SU-DHL-6 (cell line): ENCODE measurements around the gene NLRP1.

Experiments used
- H2AFZ ChIP-seq: fragments of 200-600 bp; sonication (generic); 2 replicates; pipeline ENCODE4 v1.6.1; 2014; ENCODE audit warnings: low read depth, mild to moderate bottlenecking, moderate library complexity, mixed read lengths, antibody characterized with exemption, low read length; ENCODE audit not compliant: severe bottlenecking
- H3F3A ChIP-seq: fragments of 200-600 bp; shearing (Covaris generic); 2 replicates; pipeline ENCODE4 v1.6.0; 2016; ENCODE audit warnings: antibody characterized with exemption, mild to moderate bottlenecking; ENCODE audit not compliant: insufficient read depth
- H3K27ac ChIP-seq: fragments of 200-600 bp; sonication (generic); 2 replicates; pipeline ENCODE4 v1.5.1; 2016; ENCODE audit warnings: low read depth, mild to moderate bottlenecking, low read length, moderate library complexity, mixed read lengths
- H3K27me3 ChIP-seq: fragments of 200-600 bp; sonication (generic), shearing (Covaris generic); 2 replicates; pipeline ENCODE4 v1.6.0; 2014; ENCODE audit warnings: mild to moderate bottlenecking, low read length
- H3K36me3 ChIP-seq: fragments of 200-600 bp; sonication (generic); 2 replicates; pipeline ENCODE4 v1.6.1; 2014; ENCODE audit warnings: mild to moderate bottlenecking, low read length, mixed read lengths
- H3K4me2 ChIP-seq: fragments of 300-600, 200-600 bp; shearing (Covaris generic), sonication (generic); 2 replicates; pipeline ENCODE4 v1.6.0; 2014; ENCODE audit warnings: low read length, low read depth, mild to moderate bottlenecking; ENCODE audit not compliant: poor library complexity, severe bottlenecking
- H3K4me3 ChIP-seq: fragments of 200-600 bp; sonication (generic); 2 replicates; pipeline ENCODE4 v1.5.1; 2014; ENCODE audit warnings: antibody characterized with exemption, low read length, mild to moderate bottlenecking, mixed read lengths; ENCODE audit not compliant: insufficient read depth, poor library complexity, severe bottlenecking
- H3K79me2 ChIP-seq: fragments of 200-600 bp; sonication (generic); 2 replicates; pipeline ENCODE4 v1.6.1; 2014; ENCODE audit warnings: mild to moderate bottlenecking, low read length, moderate library complexity; ENCODE audit not compliant: insufficient read depth
- H3K9ac ChIP-seq: fragments of 200-600 bp; sonication (generic); 2 replicates; pipeline ENCODE4 v1.7.0; 2014; ENCODE audit warnings: mild to moderate bottlenecking, low read length
- H3K9me2 ChIP-seq: fragments of 200-600 bp; sonication (generic); replicated peaks from 2 replicates; pipeline ENCODE4 v1.6.1; 2014; ENCODE audit warnings: low read length; ENCODE audit not compliant: insufficient read depth
- H3K9me3 ChIP-seq: fragments of 200-600 bp; sonication (generic); 2 replicates; pipeline ENCODE4 v1.6.1; 2014; ENCODE audit warnings: low read length, mixed read lengths; ENCODE audit not compliant: insufficient read depth
- H4K20me1 ChIP-seq: fragments of 200-600 bp; sonication (generic); 2 replicates; pipeline ENCODE4 v1.6.1; 2014; ENCODE audit warnings: low read depth, mild to moderate bottlenecking, antibody characterized with exemption, low read length, moderate library complexity, mixed read lengths
- CTCF ChIP-seq: fragments of 200-600 bp; sonication (generic); IDR thresholded peaks from one replicate; pipeline ENCODE4 v1.5.1; 2017; ENCODE audit warnings: antibody characterized with exemption, mild to moderate bottlenecking, low read length, moderate library complexity; ENCODE audit not compliant: insufficient read depth, poor library complexity, severe bottlenecking
- EZH2phosphoT487 ChIP-seq: fragments of 200-600 bp; sonication (generic), shearing (Covaris generic); conservative IDR thresholded peaks from 2 replicates; pipeline ENCODE4 v1.6.1; 2018; ENCODE audit warnings: mild to moderate bottlenecking, antibody characterized with exemption, low read length, moderate library complexity, mixed read lengths

NLRP1 gene

GRCh38 chr17:5508810-5509209, 75.5 kb downstream of the NLRP1 start:
- Histone ChIP-seq H4K20me1 (no peaks in the 10 kb centered on the region), H3K36me3 (no peaks in the 10 kb centered on the region), H2AFZ (no peak overlapping the region), H3K4me2 (no peak overlapping the region), H3K27ac (no peak overlapping the region), H3K9me2 (no peaks in the 10 kb centered on the region), H3F3A (no peaks in the 10 kb centered on the region), H3K4me3 (no peak overlapping the region), H3K9me3 (no peaks in the 10 kb centered on the region), H3K79me2 (no peaks in the 10 kb centered on the region), H3K9ac (no peak overlapping the region), H3K27me3 (no peaks in the 10 kb centered on the region)
- no peak for TF ChIP-seq CTCF
- TF ChIP-seq EZH2phosphoT487, result no peak

- Histone ChIP-seq H3F3A (0 out of 2 replicates have a peak, but pooled peaks cover 1% of the 10 kb centered on the region), H3K9ac (no peak overlapping the region), H3K4me2 (no peak overlapping the region), H3K27ac (no peak overlapping the region), H3K4me3 (no peak overlapping the region), H3K9me3 (no peaks in the 10 kb centered on the region), H3K79me2 (no peaks in the 10 kb centered on the region), H3K27me3 (no peaks in the 10 kb centered on the region), H2AFZ (no peak overlapping the region), H3K9me2 (no peaks in the 10 kb centered on the region), H4K20me1 (no peaks in the 10 kb centered on the region), H3K36me3 (no peaks in the 10 kb centered on the region)
- no peak for TF ChIP-seq CTCF
Observed at GRCh38 chr17:5506307-5506706, 78.0 kb downstream of the NLRP1 start.

GRCh38 chr17:5502552-5502951, 81.8 kb downstream of the NLRP1 start:
- Histone ChIP-seq H4K20me1 (no peaks in the 10 kb centered on the region), H3K9me3 (no peaks in the 10 kb centered on the region), H3K27me3 (no peaks in the 10 kb centered on the region), H3K36me3 (no peaks in the 10 kb centered on the region), H3K4me3 (no peak overlapping the region), H3K4me2 (no peak overlapping the region), H3K9ac (no peak overlapping the region), H3K9me2 (no peaks in the 10 kb centered on the region), H3F3A (0 out of 2 replicates have a peak, but pooled peaks cover 3% of the 10 kb centered on the region), H3K27ac (no peak overlapping the region), H3K79me2 (no peaks in the 10 kb centered on the region), H2AFZ (no peak overlapping the region)
- TF ChIP-seq EZH2phosphoT487 (no peak), CTCF (no peak)

- no peaks in the 10 kb centered on the region for H3K9me3 ChIP-seq
- H3K27ac ChIP-seq, result no peak overlapping the region
- no peak overlapping the region for H3K9ac ChIP-seq
- TF ChIP-seq CTCF (no peak), EZH2phosphoT487 (no peak)
- H3K4me2 ChIP-seq, result no peak overlapping the region
- H3K79me2 ChIP-seq, result no peaks in the 10 kb centered on the region
- H2AFZ ChIP-seq, result no peak overlapping the region
- H4K20me1 ChIP-seq, result no peaks in the 10 kb centered on the region
- H3F3A ChIP-seq, result 0 out of 2 replicates have a peak, but pooled peaks cover 3% of the 10 kb centered on the region
- no peaks in the 10 kb centered on the region for H3K9me2 ChIP-seq
- H3K27me3 ChIP-seq, result no peaks in the 10 kb centered on the region
- no peaks in the 10 kb centered on the region for H3K36me3 ChIP-seq
- no peak overlapping the region for H3K4me3 ChIP-seq
Observed at GRCh38 chr17:5501685-5502084, 82.6 kb downstream of the NLRP1 start.
